Kidney glomerular epithelial cell (primary cell): Measurements from ENCODE around the gene MTMR12.
"Not testable (repeated sequence)": the region's sequence is repeated elsewhere in the genome, so short reads cannot be mapped to it uniquely, and the experiment has no call there.

Experiments used
- DNase-seq: peaks from one replicate; lab custom pipeline; 2025; lab: John Stamatoyannopoulos, UW

MTMR12 gene

GRCh38 chr5:32297181-32298058 is 15.3 kb downstream of the MTMR12 start:
- peak; percentile 56 for DNase-seq

- peak; percentile 41 for DNase-seq
Measured at GRCh38 chr5:32295966-32296772, 16.6 kb downstream of the MTMR12 start.

- no peak for DNase-seq
Measured at GRCh38 chr5:32291591-32291990, 21.1 kb downstream of the MTMR12 start.

GRCh38 chr5:32290922-32291321 is 21.8 kb downstream of the MTMR12 start:
- DNase-seq = no peak

GRCh38 chr5:32290501-32290900 is 22.2 kb downstream of the MTMR12 start:
- DNase-seq = not testable (repeated sequence)

GRCh38 chr5:32289986-32290385 is 22.8 kb downstream of the MTMR12 start:
- not testable (repeated sequence) for DNase-seq

GRCh38 chr5:32288135-32288534 is 24.6 kb downstream of the MTMR12 start:
- not testable (repeated sequence) for DNase-seq

GRCh38 chr5:32287525-32287924 is 25.2 kb downstream of the MTMR12 start:
- DNase-seq = not testable (repeated sequence)

GRCh38 chr5:32285510-32286138 is 27.1 kb downstream of the MTMR12 start:
- no peak for DNase-seq

GRCh38 chr5:32283539-32284377 is 29.0 kb downstream of the MTMR12 start:
- peak; percentile 35 for DNase-seq

GRCh38 chr5:32283061-32283460 is 29.7 kb downstream of the MTMR12 start:
- DNase-seq = no peak

- no peak for DNase-seq
Measured at GRCh38 chr5:32282633-32283032, 30.1 kb downstream of the MTMR12 start.

- DNase-seq = not testable (repeated sequence)
Measured at GRCh38 chr5:32281378-32282133, 31.2 kb downstream of the MTMR12 start.

- DNase-seq = no peak
Measured at GRCh38 chr5:32280656-32281081, 32.1 kb downstream of the MTMR12 start.

GRCh38 chr5:32279786-32280185 is 33.0 kb downstream of the MTMR12 start:
- DNase-seq = no peak

GRCh38 chr5:32279223-32279622 is 33.5 kb downstream of the MTMR12 start:
- peak; percentile 57 for DNase-seq

GRCh38 chr5:32278406-32278805 is 34.3 kb downstream of the MTMR12 start:
- DNase-seq = no peak

- peak; percentile 49 for DNase-seq
Measured at GRCh38 chr5:32277798-32278197, 34.9 kb downstream of the MTMR12 start.

GRCh38 chr5:32276173-32276853 is 36.4 kb downstream of the MTMR12 start:
- peak; percentile 77 for DNase-seq

- no peak for DNase-seq
Measured at GRCh38 chr5:32275396-32275741, 37.4 kb downstream of the MTMR12 start.
